Measurements from ENCODE around the gene IGSF5. TPM values are rescaled to one million over a fixed set of nuclear protein-coding genes. Genes with fewer than 3 reads are reported as not detected.

IGSF5 gene
- total and polyA plus RNA-seq, 10 of the 15 experiments (the other 5 are each of a cell fraction or from before 2014, with no cell fraction given) = not detected

DNA sequence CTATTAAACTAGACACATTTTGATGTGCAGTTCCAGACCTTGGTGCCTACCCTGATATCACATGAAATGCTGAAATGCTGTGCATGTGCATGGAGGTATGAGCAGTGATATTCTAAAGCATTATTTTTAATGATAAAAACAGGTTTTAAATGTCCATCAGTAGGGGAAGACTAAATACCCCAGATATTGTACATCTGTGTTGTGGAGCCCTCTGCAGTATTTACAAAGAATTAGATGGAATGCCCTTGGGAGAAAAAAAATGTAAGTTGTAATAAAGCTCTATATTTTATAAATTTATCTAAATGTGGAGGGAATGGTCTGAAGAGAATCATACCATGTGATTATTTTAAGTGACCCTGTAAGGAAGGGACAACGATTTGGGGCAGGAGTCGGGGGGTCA, 39.1 kb upstream of the IGSF5 start:
- in situ Hi-C loops (cut with MboI) = no loop called here
- H4K20me1 ChIP-seq (ENCODE audit: control insufficient read depth, insufficient read depth) = no peaks in the 10 kb centered on the region
- CTCF ChIA-PET = no interaction called here

More for the DNA sequence above, 39.1 kb upstream of the IGSF5 start:
- ChIA-PET RAD21 (ENCODE audit: unreplicated experiment) (no interaction called here), SMC1A (ENCODE audit: uncharacterized antibody, unreplicated experiment) (no interaction called here), POLR2A (no interaction called here)
- ATAC-seq (no peak), FAIRE-seq (no peak), DNase-seq (ENCODE audit: low read depth, low spot score) (no peak)
- 0% methylated on average over 2 of the region's 2 CpGs for WGBS (ENCODE audit: insufficient coverage, insufficient replicate concordance, low lambda C conversion rate, missing lambda C conversion rate)
- no peaks in the 10 kb centered on the region for H3K4me1 ChIP-seq (ENCODE audit: control insufficient read depth, insufficient read depth, low read length)
- H3K79me2 ChIP-seq (ENCODE audit: control insufficient read depth, insufficient read depth, low read length) = no peaks in the 10 kb centered on the region
- TF ChIP-seq ZNF207 (IDR thresholded peaks at IDR 0.05; ENCODE audit: borderline replicate concordance) = no peak
- TF ChIP-seq MYC (IDR thresholded peaks at IDR 0.05; ENCODE audit: insufficient read depth, insufficient read length, insufficient replicate concordance, low read length, severe bottlenecking) = no peak
- no peak for TF ChIP-seq BRCA1 (IDR thresholded peaks at IDR 0.05; ENCODE audit: low read depth, low read length)
- no peak for TF ChIP-seq SPI1 (IDR thresholded peaks at IDR 0.05; ENCODE audit: borderline replicate concordance, insufficient read depth, low read depth, low read length)
- no peak for TF ChIP-seq EED (IDR thresholded peaks at IDR 0.05; ENCODE audit: low read depth)
- TF ChIP-seq TCF12 (IDR thresholded peaks at IDR 0.05; ENCODE audit: low read depth, low read length) = no peak
- no peak for TF ChIP-seq E2F4 (IDR thresholded peaks at IDR 0.05; ENCODE audit: low read depth, low read length)
- no peak for TF ChIP-seq USF2 (IDR thresholded peaks at IDR 0.05; ENCODE audit: borderline replicate concordance, low read depth, low read length)
- no peak for TF ChIP-seq ATF2 (IDR thresholded peaks at IDR 0.05; ENCODE audit: low read length)
- TF ChIP-seq, protein P1, sequence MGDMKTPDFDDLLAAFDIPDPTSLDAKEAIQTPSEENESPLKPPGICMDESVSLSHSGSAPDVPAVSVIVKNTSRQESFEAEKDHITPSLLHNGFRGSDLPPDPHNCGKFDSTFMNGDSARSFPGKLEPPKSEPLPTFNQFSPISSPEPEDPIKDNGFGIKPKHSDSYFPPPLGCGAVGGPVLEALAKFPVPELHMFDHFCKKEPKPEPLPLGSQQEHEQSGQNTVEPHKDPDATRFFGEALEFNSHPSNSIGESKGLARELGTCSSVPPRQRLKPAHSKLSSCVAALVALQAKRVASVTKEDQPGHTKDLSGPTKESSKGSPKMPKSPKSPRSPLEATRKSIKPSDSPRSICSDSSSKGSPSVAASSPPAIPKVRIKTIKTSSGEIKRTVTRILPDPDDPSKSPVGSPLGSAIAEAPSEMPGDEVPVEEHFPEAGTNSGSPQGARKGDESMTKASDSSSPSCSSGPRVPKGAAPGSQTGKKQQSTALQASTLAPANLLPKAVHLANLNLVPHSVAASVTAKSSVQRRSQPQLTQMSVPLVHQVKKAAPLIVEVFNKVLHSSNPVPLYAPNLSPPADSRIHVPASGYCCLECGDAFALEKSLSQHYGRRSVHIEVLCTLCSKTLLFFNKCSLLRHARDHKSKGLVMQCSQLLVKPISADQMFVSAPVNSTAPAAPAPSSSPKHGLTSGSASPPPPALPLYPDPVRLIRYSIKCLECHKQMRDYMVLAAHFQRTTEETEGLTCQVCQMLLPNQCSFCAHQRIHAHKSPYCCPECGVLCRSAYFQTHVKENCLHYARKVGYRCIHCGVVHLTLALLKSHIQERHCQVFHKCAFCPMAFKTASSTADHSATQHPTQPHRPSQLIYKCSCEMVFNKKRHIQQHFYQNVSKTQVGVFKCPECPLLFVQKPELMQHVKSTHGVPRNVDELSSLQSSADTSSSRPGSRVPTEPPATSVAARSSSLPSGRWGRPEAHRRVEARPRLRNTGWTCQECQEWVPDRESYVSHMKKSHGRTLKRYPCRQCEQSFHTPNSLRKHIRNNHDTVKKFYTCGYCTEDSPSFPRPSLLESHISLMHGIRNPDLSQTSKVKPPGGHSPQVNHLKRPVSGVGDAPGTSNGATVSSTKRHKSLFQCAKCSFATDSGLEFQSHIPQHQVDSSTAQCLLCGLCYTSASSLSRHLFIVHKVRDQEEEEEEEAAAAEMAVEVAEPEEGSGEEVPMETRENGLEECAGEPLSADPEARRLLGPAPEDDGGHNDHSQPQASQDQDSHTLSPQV (IDR thresholded peaks at IDR 0.05) = no peak
- TF ChIP-seq ZNF217 (IDR thresholded peaks at IDR 0.05) = no peak
- no peak for TF ChIP-seq CREB1 (IDR thresholded peaks at IDR 0.05; ENCODE audit: low read depth)
- TF ChIP-seq RAD21 (IDR thresholded peaks at IDR 0.05; ENCODE audit: insufficient read depth, low read depth, low read length) = no peak
- TF ChIP-seq, protein P2, sequence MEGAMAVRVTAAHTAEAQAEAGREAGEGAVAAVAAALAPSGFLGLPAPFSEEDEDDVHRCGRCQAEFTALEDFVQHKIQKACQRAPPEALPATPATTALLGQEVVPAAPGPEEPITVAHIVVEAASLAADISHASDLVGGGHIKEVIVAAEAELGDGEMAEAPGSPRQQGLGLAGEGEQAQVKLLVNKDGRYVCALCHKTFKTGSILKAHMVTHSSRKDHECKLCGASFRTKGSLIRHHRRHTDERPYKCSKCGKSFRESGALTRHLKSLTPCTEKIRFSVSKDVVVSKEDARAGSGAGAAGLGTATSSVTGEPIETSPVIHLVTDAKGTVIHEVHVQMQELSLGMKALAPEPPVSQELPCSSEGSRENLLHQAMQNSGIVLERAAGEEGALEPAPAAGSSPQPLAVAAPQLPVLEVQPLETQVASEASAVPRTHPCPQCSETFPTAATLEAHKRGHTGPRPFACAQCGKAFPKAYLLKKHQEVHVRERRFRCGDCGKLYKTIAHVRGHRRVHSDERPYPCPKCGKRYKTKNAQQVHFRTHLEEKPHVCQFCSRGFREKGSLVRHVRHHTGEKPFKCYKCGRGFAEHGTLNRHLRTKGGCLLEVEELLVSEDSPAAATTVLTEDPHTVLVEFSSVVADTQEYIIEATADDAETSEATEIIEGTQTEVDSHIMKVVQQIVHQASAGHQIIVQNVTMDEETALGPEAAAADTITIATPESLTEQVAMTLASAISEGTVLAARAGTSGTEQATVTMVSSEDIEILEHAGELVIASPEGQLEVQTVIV (IDR thresholded peaks at IDR 0.05; ENCODE audit: borderline replicate concordance, partially characterized antibody) = no peak
- intact Hi-C loops (cut with micrococcal nuclease; ENCODE audit: unreplicated experiment) = no loop called here
- BruUV-seq (replicated peaks) = no TSS peak
- H3K4me3 ChIP-seq = no peak overlapping the region
- no peak overlapping the region for H3K4me2 ChIP-seq (ENCODE audit: control insufficient read depth, insufficient read depth)
- no peak overlapping the region for H3K27ac ChIP-seq (ENCODE audit: control insufficient read depth, insufficient read depth)
- no peaks in the 10 kb centered on the region for H3K27me3 ChIP-seq (replicated peaks in 1 of 2; ENCODE audit: control insufficient read depth in 2 of 2, insufficient read depth in 2 of 2, low read length in 1 of 2)
- no peaks in the 10 kb centered on the region for H3K36me3 ChIP-seq (ENCODE audit: control insufficient read depth in 2 of 2, insufficient read depth in 2 of 2, low read length in 1 of 2)
- no peaks in the 10 kb centered on the region for H3K9me3 ChIP-seq (replicated peaks; ENCODE audit: control insufficient read depth, insufficient read depth, low read length)
- H2AFZ ChIP-seq (ENCODE audit: control insufficient read depth, low read depth, low read length) = no peak overlapping the region
- H3K9ac ChIP-seq (ENCODE audit: control insufficient read depth, insufficient read depth, low read length) = no peak overlapping the region

Measured in GM12878 (cell line).